HepG2 (cell line): ENCODE measurements around the gene CYB5B. TPM values are rescaled to one million over a fixed set of nuclear protein-coding genes. Genes with fewer than 3 reads are reported as not detected.

ENCODE experiments used
- ARHGAP35 ChIP-seq: sonication (generic); formaldehyde crosslinking; IDR thresholded peaks from 2 replicates; pipeline ENCODE4 v1.9.0; 2022; ENCODE audit warnings: mild to moderate bottlenecking, inconsistent platforms, moderate library complexity, missing genetic modification reagents, borderline replicate concordance
- CBX2 ChIP-seq, 2 experiments: fragments of 200-600 bp in 1 of 2; sonication (generic); formaldehyde crosslinking in 1 of 2; IDR thresholded peaks; 2 replicates each; pipeline versions ENCODE4 v1.7.0 to v1.8.1; 2018 to 2022; ENCODE audit warnings: low read depth in 2 of 2, low read length in 1 of 2, mild to moderate bottlenecking in 1 of 2, missing genetic modification reagents in 1 of 2
- DMAP1 ChIP-seq: IDR thresholded peaks from 2 replicates; pipeline ENCODE4 v1.6.1; 2016
- HOMEZ ChIP-seq: IDR thresholded peaks from 2 replicates; pipeline ENCODE4 v1.6.1; 2016; ENCODE audit warnings: low read depth
- POGZ ChIP-seq: sonication (generic); formaldehyde crosslinking; IDR thresholded peaks from 2 replicates; pipeline ENCODE4 v1.4.0; 2020; ENCODE audit warnings: mild to moderate bottlenecking, missing genetic modification reagents
- RFXANK ChIP-seq: IDR thresholded peaks from 2 replicates; pipeline ENCODE4 v1.6.1; 2016
- SCMH1 ChIP-seq: sonication (generic); formaldehyde crosslinking; IDR thresholded peaks from 2 replicates; pipeline ENCODE4 v1.9.0; 2021; ENCODE audit warnings: missing genetic modification reagents, mild to moderate bottlenecking, borderline replicate concordance
- SMAD9 ChIP-seq: sonication (generic); formaldehyde crosslinking; IDR thresholded peaks from 2 replicates; pipeline ENCODE4 v1.5.1; 2020; ENCODE audit warnings: mild to moderate bottlenecking, missing genetic modification reagents
- ZGPAT ChIP-seq: IDR thresholded peaks from 2 replicates; pipeline ENCODE4 v1.6.1; 2016; ENCODE audit warnings: mild to moderate bottlenecking
- ZKSCAN8 ChIP-seq: IDR thresholded peaks from 2 replicates; pipeline ENCODE4 v1.6.1; 2016; ENCODE audit warnings: borderline replicate concordance, missing genetic modification reagents, missing compliant biosample characterization
- ZNF280D ChIP-seq: sonication (generic); formaldehyde crosslinking; IDR thresholded peaks from 2 replicates; pipeline ENCODE4 v1.5.1; 2020; ENCODE audit warnings: mild to moderate bottlenecking, missing genetic modification reagents
- ZNF3 ChIP-seq: IDR thresholded peaks from 2 replicates; pipeline ENCODE4 v1.7.0; 2017; ENCODE audit warnings: inconsistent platforms
- ZNF430 ChIP-seq: sonication (generic); formaldehyde crosslinking; IDR thresholded peaks from 2 replicates; pipeline ENCODE4 v1.9.0; 2021; ENCODE audit warnings: mild to moderate bottlenecking, missing genetic modification reagents
- ZNF510 ChIP-seq: sonication (generic); formaldehyde crosslinking; IDR thresholded peaks from 2 replicates; pipeline ENCODE4 v1.4.0; 2020; ENCODE audit warnings: low read depth, mild to moderate bottlenecking, missing genetic modification reagents
- ZNF574 ChIP-seq: sonication (generic); formaldehyde crosslinking; IDR thresholded peaks from 2 replicates; pipeline ENCODE4 v1.4.0; 2020; ENCODE audit warnings: missing genetic modification reagents
- ZNF672 ChIP-seq: sonication (generic); formaldehyde crosslinking; IDR thresholded peaks from 2 replicates; pipeline ENCODE4 v1.8.1; 2022; ENCODE audit warnings: missing genetic modification reagents
- ZNF792 ChIP-seq: IDR thresholded peaks from 2 replicates; pipeline ENCODE4 v1.6.1; 2016
- polyA plus RNA-seq, 8 experiments: library from polyadenylated mRNA; depleted of rRNA in 3 of 8; stranded (reverse) in 7 of 8; unstranded in 1 of 8; fragments of >200 nt; fragmentation: Illumina TruSeq in 4 of 8; extraction: Trizol in 4 of 8; gene quantifications; 2 replicates each; pipeline versions ENCODE4 v1.2.1 to v1.2.3, GENCODE V29; 2011 to 2016; ENCODE audit warnings: low read depth in 4 of 8, missing spikeins in 1 of 8, mixed read lengths in 1 of 8; ENCODE audit not compliant: insufficient read depth in 1 of 8
- total RNA-seq, 5 experiments: library from RNA; depleted of rRNA; stranded (reverse); fragments of >200 nt; fragmentation: Illumina TruSeq; extraction: Trizol; gene quantifications; 2 replicates each; pipeline ENCODE4 v1.2.3, GENCODE V29; 2016; ENCODE audit warnings: low read depth in 1 of 5

The CYB5B gene
- total and polyA plus RNA-seq, 2 of the 13 experiments (the other 11 are each of a cell fraction or from before 2014, with no cell fraction given), result 234 to 432 TPM

GRCh38 chr16:69396187-69397061 is 28.0 kb upstream of the CYB5B start (continued):
- TF ChIP-seq ZNF280D (CRISPR knock-in tag) (peak; percentile 47; the same call in 1 of the 2 replicates), ZNF574 (CRISPR knock-in tag) (no peak; the same call in 1 of the 2 replicates), CBX2 (IDR thresholded peaks at IDR 0.05; ENCODE audit: low read depth, low read length) (no peak), CBX2 (CRISPR knock-in tag; IDR thresholded peaks at IDR 0.05; ENCODE audit: low read depth) (no peak), HOMEZ (CRISPR knock-in tag) (peak; percentile 44; the same call in 1 of the 2 replicates), SMAD9 (CRISPR knock-in tag) (no peak), ZNF510 (CRISPR knock-in tag) (peak; percentile 28; the same call in 1 of the 2 replicates), ARHGAP35 (CRISPR knock-in tag) (no peak), ZNF3 (peak; percentile 78), ZNF430 (0 out of 2 replicates have a peak, but pooled peaks have one; percentile 61), RFXANK (0 out of 2 replicates have a peak, but pooled peaks have one; percentile 82), ZNF792 (CRISPR knock-in tag) (peak; percentile 75), ZNF672 (CRISPR knock-in tag) (no peak), DMAP1 (peak; percentile 66; the same call in 1 of the 2 replicates), ZGPAT (peak; percentile 95), POGZ (CRISPR knock-in tag) (peak; percentile 79), SCMH1 (CRISPR knock-in tag) (no peak), ZKSCAN8 (peak; percentile 45; the same call in 1 of the 2 replicates)
